ENCODE measurements around the gene TSSC4. TPM values are rescaled to one million over a fixed set of nuclear protein-coding genes. Genes with fewer than 3 reads are reported as not detected.

The TSSC4 gene
- total RNA-seq, 4 donors from 2014 or later, result 37.5 to 62.3 (median 45.1) TPM

GRCh38 chr11:2424811-2425495 is 24.4 kb downstream of the TSSC4 start:
- DNase-seq, result no peak
- H3K4me3 ChIP-seq (replicated peaks in 1 of 3), result no peak overlapping the region
- WGBS, 2 donors, result 88 to 91% methylated on average over 16 to 25 of the region's 28 CpGs

GRCh38 chr11:2425506-2425905 is 25.0 kb downstream of the TSSC4 start:
- H3K4me1 ChIP-seq, result peaks cover 0 to 14% of the 10 kb centered on the region in 2 donors
- TF ChIP-seq CTCF (IDR thresholded peaks at IDR 0.05), result no peak
- no peak for TF ChIP-seq POLR2A (IDR thresholded peaks at IDR 0.05)
- no peaks in the 10 kb centered on the region for H3K27me3 ChIP-seq
- no peak overlapping the region for H3K4me3 ChIP-seq (replicated peaks in 1 of 3)
- no peaks in the 10 kb centered on the region for H3K36me3 ChIP-seq
- no peaks in the 10 kb centered on the region for H3K9me3 ChIP-seq
- 86 to 100% methylated on average over 3 of the region's 8 CpGs for WGBS, 2 donors
- H3K27ac ChIP-seq, result no peak overlapping the region
- intact Hi-C loops (cut with DNase I), result loop anchor here (5.0 kb wide), 1 partner anchor 467 kb away; no protein-coding TSS in a partner anchor
- DNase-seq, result no peak

More at GRCh38 chr11:2424811-2425495, 24.4 kb downstream of the TSSC4 start:
- intact Hi-C loops (cut with DNase I), result loop anchor here (5.0 kb wide), 1 partner anchor 467 kb away; no protein-coding TSS in a partner anchor
- Histone ChIP-seq H3K9me3 (no peaks in the 10 kb centered on the region), H3K27ac (no peak overlapping the region), H3K36me3 (no peaks in the 10 kb centered on the region), H3K27me3 (no peaks in the 10 kb centered on the region), H3K4me1 (peaks cover 0 to 20% of the 10 kb centered on the region in 2 donors)
- TF ChIP-seq CTCF (IDR thresholded peaks at IDR 0.05), result no peak
- no peak for TF ChIP-seq POLR2A (IDR thresholded peaks at IDR 0.05)

GRCh38 chr11:2426221-2426620 is 25.7 kb downstream of the TSSC4 start:
- intact Hi-C loops (cut with DNase I), result loop anchor here (5.0 kb wide), 1 partner anchor 466 kb away; no protein-coding TSS in a partner anchor
- H3K4me3 ChIP-seq (replicated peaks in 1 of 3), result no peak overlapping the region

GRCh38 chr11:2426826-2427521 is 26.4 kb downstream of the TSSC4 start:
- H3K9me3 ChIP-seq, result no peaks in the 10 kb centered on the region
- intact Hi-C loops (cut with DNase I), result loop anchor here (5.0 kb wide), 1 partner anchor 465 kb away; no protein-coding TSS in a partner anchor
- WGBS, 2 donors, result 58 to 66% methylated on average over 10 to 12 of the region's 14 CpGs

More at GRCh38 chr11:2426221-2426620, 25.7 kb downstream of the TSSC4 start:
- Histone ChIP-seq H3K36me3 (no peaks in the 10 kb centered on the region), H3K4me1 (peaks cover 0 to 9% of the 10 kb centered on the region in 2 donors), H3K9me3 (no peaks in the 10 kb centered on the region), H3K27me3 (no peaks in the 10 kb centered on the region), H3K27ac (no peak overlapping the region)
- no peak for DNase-seq
- WGBS, 2 donors, result 83 to 89% methylated on average over 1 to 6 of the region's 13 CpGs
- TF ChIP-seq POLR2A (IDR thresholded peaks at IDR 0.05) (no peak), CTCF (IDR thresholded peaks at IDR 0.05) (no peak)

More at GRCh38 chr11:2426826-2427521, 26.4 kb downstream of the TSSC4 start:
- Histone ChIP-seq H3K27ac (no peak overlapping the region), H3K36me3 (no peaks in the 10 kb centered on the region), H3K4me3 (replicated peaks in 1 of 3) (no peak overlapping the region), H3K4me1 (peaks cover 0 to 9% of the 10 kb centered on the region in 2 donors), H3K27me3 (no peaks in the 10 kb centered on the region)
- no peak for TF ChIP-seq POLR2A (IDR thresholded peaks at IDR 0.05)
- TF ChIP-seq CTCF (IDR thresholded peaks at IDR 0.05), result no peak
- peak; percentile 83 to 92 for DNase-seq
